SK-N-SH (cell line): ENCODE measurements around the gene CABP4. TPM values are rescaled to one million over a fixed set of nuclear protein-coding genes. Genes with fewer than 3 reads are reported as not detected.

Source experiments
- CTCF ChIA-PET: fragments of 300-600, 350-600 bp; formaldehyde crosslinking; extraction: SDS; loops from one replicate; lab custom pipeline; 2021; lab: Yijun Ruan, JAX
- POLR2A ChIA-PET: fragments of 350-600 bp; sonication (Branson Sonifier 250); formaldehyde crosslinking; extraction: SDS; loops from one replicate; lab custom pipeline; 2020; ENCODE audit warnings: antibody characterized with exemption, inconsistent platforms; lab: Yijun Ruan, JAX
- DNase-seq: peaks from one replicate; pipeline ENCODE4 v3.0.0; 2012
- H2AFZ ChIP-seq: fragments of 200-600 bp; sonication (generic); 2 replicates; pipeline ENCODE4 v1.8.1; 2016; ENCODE audit warnings: antibody characterized with exemption, mild to moderate bottlenecking, low read depth
- H3F3A ChIP-seq: fragments of 200-600 bp; sonication (generic); replicated peaks from 2 replicates; pipeline ENCODE3; 2016; ENCODE audit warnings: antibody characterized with exemption, mild to moderate bottlenecking; ENCODE audit not compliant: insufficient read depth
- H3K27ac ChIP-seq, 2 experiments: fragments of 200-500 bp in 1 of 2; fragments of 200-600 bp in 1 of 2; sonication (Bioruptor generic) in 1 of 2; sonication (generic), shearing (Covaris generic) in 1 of 2; 2 replicates each; pipeline versions ENCODE4 v1.5.1 to v1.6.1; 2014 to 2016; ENCODE audit warnings: low read depth in 2 of 2, inconsistent platforms in 1 of 2, low read length in 1 of 2, mild to moderate bottlenecking in 1 of 2, mixed read lengths in 1 of 2
- H3K27me3 ChIP-seq: fragments of 200-600 bp; sonication (generic), shearing (Covaris generic); 2 replicates; pipeline ENCODE4 v1.6.1; 2016; ENCODE audit warnings: mixed run types; ENCODE audit not compliant: insufficient read depth
- H3K36me3 ChIP-seq, 2 experiments: fragments of 200-500 bp in 1 of 2; fragments of 200-600 bp in 1 of 2; sonication (Bioruptor generic) in 1 of 2; sonication (generic) in 1 of 2; replicated peaks in 1 of 2; 2 replicates each; pipeline versions ENCODE3 to v1.5.1; 2014 to 2016; ENCODE audit warnings: low read length in 1 of 2, mild to moderate bottlenecking in 1 of 2; ENCODE audit not compliant: insufficient read depth in 2 of 2, control insufficient read depth in 1 of 2
- H3K4me1 ChIP-seq, 2 experiments: fragments of 200-500 bp in 1 of 2; fragments of 200-600 bp in 1 of 2; sonication (Bioruptor generic) in 1 of 2; sonication (generic), shearing (Covaris generic) in 1 of 2; 2 replicates each; pipeline versions ENCODE4 v1.5.1 to v1.6.1; 2014 to 2016; ENCODE audit warnings: low read depth in 1 of 2, low read length in 1 of 2, mixed run types in 1 of 2; ENCODE audit not compliant: insufficient read depth in 2 of 2, control insufficient read depth in 1 of 2
- H3K4me2 ChIP-seq: fragments of 200-600 bp; sonication (generic), shearing (Covaris generic); 2 replicates; pipeline ENCODE4 v1.6.1; 2017; ENCODE audit warnings: mixed run types
- H3K4me3 ChIP-seq, 2 experiments: fragments of 200-500 bp in 1 of 2; fragments of 200-600 bp in 1 of 2; sonication (Bioruptor generic) in 1 of 2; sonication (generic), shearing (Covaris generic) in 1 of 2; 2 replicates each; pipeline versions ENCODE4 v1.5.1 to v1.8.1; 2014 to 2016; ENCODE audit warnings: low read depth in 2 of 2, inconsistent platforms in 1 of 2, low read length in 1 of 2, mild to moderate bottlenecking in 1 of 2, mixed read lengths in 1 of 2, moderate library complexity in 1 of 2
- H3K79me2 ChIP-seq: fragments of 200-600 bp; sonication (generic); 2 replicates; pipeline ENCODE4 v1.8.1; 2017; ENCODE audit warnings: mild to moderate bottlenecking; ENCODE audit not compliant: insufficient read depth
- H3K9ac ChIP-seq: fragments of 200-600 bp; sonication (generic); 2 replicates; pipeline ENCODE4 v1.6.1; 2017; ENCODE audit warnings: mixed run types
- H3K9me2 ChIP-seq: fragments of 200-600 bp; sonication (generic); 2 replicates; pipeline ENCODE4 v1.6.1; 2017; ENCODE audit warnings: mixed run types
- H3K9me3 ChIP-seq: fragments of 200-600 bp; sonication (generic); 2 replicates; pipeline ENCODE4 v1.6.1; 2017; ENCODE audit warnings: mixed run types, mild to moderate bottlenecking, moderate library complexity
- H4K20me1 ChIP-seq: fragments of 200-600 bp; sonication (generic); 2 replicates; pipeline ENCODE4 v1.6.1; 2017; ENCODE audit warnings: mild to moderate bottlenecking, mixed run types; ENCODE audit not compliant: insufficient read depth
- CHD2 ChIP-seq: fragments of 150-350 bp; IDR thresholded peaks from 2 replicates; pipeline ENCODE4 v1.6.1; 2018; ENCODE audit warnings: low read length; ENCODE audit not compliant: partially characterized antibody
- ELF1 ChIP-seq: IDR thresholded peaks from 2 replicates; pipeline ENCODE4 v1.4.0; 2012
- EZH2phosphoT487 ChIP-seq: fragments of 200-600 bp; sonication (generic); IDR thresholded peaks from 2 replicates; pipeline ENCODE4 v1.6.1; 2017; ENCODE audit warnings: low read depth, mixed run types, mild to moderate bottlenecking, antibody characterized with exemption, moderate library complexity, borderline replicate concordance
- FOXJ3 ChIP-seq: sonication (generic); formaldehyde crosslinking; IDR thresholded peaks from 2 replicates; pipeline ENCODE4 v1.5.1; 2020; ENCODE audit warnings: mild to moderate bottlenecking, missing genetic modification reagents
- IRF3 ChIP-seq: fragments of 150-350 bp; IDR thresholded peaks from 2 replicates; pipeline ENCODE4 v1.6.1; 2016; ENCODE audit warnings: mild to moderate bottlenecking, low read depth, low read length
- JUND ChIP-seq: IDR thresholded peaks from 2 replicates; pipeline ENCODE4 v1.4.0; 2012
- NFIC ChIP-seq: IDR thresholded peaks from 2 replicates; pipeline ENCODE4 v1.4.0; 2012; ENCODE audit warnings: borderline replicate concordance
- POLR2AphosphoS5 ChIP-seq: IDR thresholded peaks from 2 replicates; pipeline ENCODE4 v1.6.1; 2012; ENCODE audit warnings: low read depth, low read length
- REST ChIP-seq: IDR thresholded peaks from 2 replicates; pipeline ENCODE4 v1.6.1; 2012; ENCODE audit warnings: mild to moderate bottlenecking, low read depth, low read length, moderate library complexity
- RFX5 ChIP-seq: IDR thresholded peaks from 2 replicates; pipeline ENCODE4 v1.6.1; 2012; ENCODE audit warnings: mild to moderate bottlenecking, improper control_type of control experiment, low read length
- RXRA ChIP-seq: IDR thresholded peaks from 2 replicates; pipeline ENCODE4 v1.4.0; 2012; ENCODE audit warnings: low read depth, mild to moderate bottlenecking, borderline replicate concordance
- SIN3A ChIP-seq: IDR thresholded peaks from 2 replicates; pipeline ENCODE4 v1.6.1; 2012; ENCODE audit warnings: low read depth, mild to moderate bottlenecking, low read length, moderate library complexity, borderline replicate concordance
- SMC3 ChIP-seq: IDR thresholded peaks from 2 replicates; pipeline ENCODE4 v1.6.1; 2012; ENCODE audit warnings: low read depth, low read length, improper control_type of control experiment
- TCF12 ChIP-seq: IDR thresholded peaks from 2 replicates; pipeline ENCODE4 v1.4.0; 2012
- USF2 ChIP-seq: fragments of 150-350 bp; IDR thresholded peaks from 2 replicates; pipeline ENCODE4 v1.6.1; 2017; ENCODE audit warnings: antibody characterized with exemption, low read length, low read depth, borderline replicate concordance
- WGBS: methylation state at CpG from one replicate; pipeline ENCODE4 v1.1.6; 2017; ENCODE audit warnings: low lambda C conversion rate; 5-methylcytosine and 5-hydroxymethylcytosine counted together
- polyA plus RNA-seq, 3 experiments: library from polyadenylated mRNA; depleted of rRNA; stranded (reverse); fragments of >200 nt; gene quantifications; 2 replicates each; pipeline ENCODE4 v1.2.3, GENCODE V29; 2012

Gene CABP4
- polyA plus RNA-seq, 1 of the 3 experiments (the other 2 are of a cell fraction), result not detected

GRCh38 chr11:67428052-67429001, 26.8 kb upstream of the CABP4 start, which contains the start of gene RPS6KB2 (continued):
- TF ChIP-seq TCF12 (no peak), CHD2 (peak; percentile 94), NFIC (no peak), REST (no peak), ELF1 (peak; percentile 86), FOXJ3 (CRISPR knock-in tag) (peak; percentile 20; the same call in 1 of the 2 replicates), IRF3 (no peak)

- peaks cover 3 to 25% of the 10 kb centered on the region in 2 experiments for H3K36me3 ChIP-seq
- POLR2A ChIA-PET, result interaction anchor here (0.9 to 1.8 kb wide), 4 partner anchors 9 to 39 kb away, joined by 3 to 6 read pairs (median 4); partner anchors contain the start of gene PPP1CA
Measured at GRCh38 chr11:67429038-67429668, 26.0 kb upstream of the CABP4 start.

More at GRCh38 chr11:67429038-67429668, 26.0 kb upstream of the CABP4 start:
- H3K27ac ChIP-seq, result peak overlapping the region in 1 of 2 experiments; percentile 40; a peak in 2 of 4 replicates
- peak overlapping the region; percentile 92 for H3K9ac ChIP-seq
- no peaks in the 10 kb centered on the region for H3K27me3 ChIP-seq
- peaks cover 3 to 10% of the 10 kb centered on the region in 2 experiments; a peak in 1 of 4 replicates for H3K4me1 ChIP-seq
- no peaks in the 10 kb centered on the region for H3K9me2 ChIP-seq
- TF ChIP-seq RFX5 (no peak), JUND (no peak), SMC3 (no peak), TCF12 (no peak), USF2 (no peak), RXRA (no peak), SIN3A (no peak), EZH2phosphoT487 (no peak), POLR2AphosphoS5 (no peak), REST (no peak)
- H4K20me1 ChIP-seq, result no peaks in the 10 kb centered on the region
- H3F3A ChIP-seq, result no peaks in the 10 kb centered on the region
- H3K79me2 ChIP-seq, result peaks cover 28% of the 10 kb centered on the region
- DNase-seq, result no peak
- no peaks in the 10 kb centered on the region for H3K9me3 ChIP-seq
- peak overlapping the region; percentile 76 to 85 for H3K4me3 ChIP-seq
- peak overlapping the region; percentile 77; the same call in 1 of the 2 replicates for H2AFZ ChIP-seq
- WGBS, result 28% methylated on average over 7 of the region's 12 CpGs
- CTCF ChIA-PET, result no interaction called here
- peak overlapping the region; percentile 99 for H3K4me2 ChIP-seq
